SK-N-MC (cell line): ENCODE results near the gene USP35.

Source experiments
- DNase-seq: peaks from one replicate; pipeline ENCODE4 v3.0.0-alpha.2; 2011; ENCODE audit warnings: low read depth, low spot score
- H3K27ac ChIP-seq: fragments of 200-600 bp; sonication (generic); 2 replicates; pipeline ENCODE4 v1.5.1; 2016; ENCODE audit warnings: mixed run types
- H3K36me3 ChIP-seq: fragments of 200-600 bp; sonication (generic); 2 replicates; pipeline ENCODE4 v1.6.1; 2017; ENCODE audit warnings: antibody characterized with exemption, low read length, mixed read lengths; ENCODE audit not compliant: insufficient read depth
- H3K4me3 ChIP-seq: fragments of 200-600 bp; sonication (generic); 2 replicates; pipeline ENCODE4 v1.5.1; 2016
- H3K9ac ChIP-seq: fragments of 200-600 bp; sonication (generic); 2 replicates; pipeline ENCODE4 v1.8.0; 2017; ENCODE audit warnings: mixed run types, mixed read lengths; ENCODE audit not compliant: insufficient read length
- H3K9me3 ChIP-seq: fragments of 200-600 bp; sonication (generic); 2 replicates; pipeline ENCODE4 v1.6.1; 2017; ENCODE audit warnings: low read depth, mild to moderate bottlenecking, antibody characterized with exemption, low read length, moderate library complexity, mixed read lengths
- EZH2 ChIP-seq: fragments of 200-600 bp; sonication (generic); IDR thresholded peaks from one replicate; pipeline ENCODE4 v1.6.1; 2017; ENCODE audit warnings: antibody characterized with exemption
- FOXP2 ChIP-seq: optimal IDR thresholded peaks from 2 replicates; pipeline ENCODE3; 2011; ENCODE audit warnings: mild to moderate bottlenecking, moderate library complexity; ENCODE audit not compliant: insufficient read depth; ENCODE audit errors: extremely low read length, control extremely low read depth
- POLR2AphosphoS5 ChIP-seq: IDR thresholded peaks from 2 replicates; pipeline ENCODE4 v1.6.1; 2012; ENCODE audit warnings: mild to moderate bottlenecking, low read depth, low read length, borderline replicate concordance

Gene USP35

GRCh38 chr11:78179459-78180071 is 9.2 kb upstream of the USP35 start:
- H3K4me3 ChIP-seq = no peak overlapping the region
- no peak for TF ChIP-seq FOXP2
- no peak for TF ChIP-seq POLR2AphosphoS5
- TF ChIP-seq EZH2 = no peak
- no peaks in the 10 kb centered on the region for H3K36me3 ChIP-seq
- no peaks in the 10 kb centered on the region for H3K9me3 ChIP-seq
- no peak overlapping the region for H3K27ac ChIP-seq
- H3K9ac ChIP-seq = no peak overlapping the region
- no peak for DNase-seq

GRCh38 chr11:78180751-78181150 is 8.0 kb upstream of the USP35 start:
- DNase-seq = no peak
- Histone ChIP-seq H3K9ac (no peak overlapping the region), H3K36me3 (no peaks in the 10 kb centered on the region), H3K27ac (no peak overlapping the region), H3K4me3 (no peak overlapping the region), H3K9me3 (no peaks in the 10 kb centered on the region)
- no peak for TF ChIP-seq POLR2AphosphoS5

GRCh38 chr11:78181185-78181584 is 7.5 kb upstream of the USP35 start:
- no peak for DNase-seq
- Histone ChIP-seq H3K9me3 (no peaks in the 10 kb centered on the region), H3K4me3 (no peak overlapping the region), H3K27ac (no peak overlapping the region), H3K36me3 (no peaks in the 10 kb centered on the region), H3K9ac (no peak overlapping the region)
- TF ChIP-seq POLR2AphosphoS5 (no peak), EZH2 (no peak), FOXP2 (no peak)

- no peaks in the 10 kb centered on the region for H3K36me3 ChIP-seq
- no peak overlapping the region for H3K27ac ChIP-seq
- no peaks in the 10 kb centered on the region for H3K9me3 ChIP-seq
- H3K9ac ChIP-seq = no peak overlapping the region
- peak overlapping the region; percentile 86 for H3K4me3 ChIP-seq
- TF ChIP-seq EZH2 (no peak), POLR2AphosphoS5 (no peak), FOXP2 (no peak)
- no peak for DNase-seq
These were observed 1.1 kb upstream of the USP35 start for GRCh38 chr11:78187366-78188285.

DNA sequence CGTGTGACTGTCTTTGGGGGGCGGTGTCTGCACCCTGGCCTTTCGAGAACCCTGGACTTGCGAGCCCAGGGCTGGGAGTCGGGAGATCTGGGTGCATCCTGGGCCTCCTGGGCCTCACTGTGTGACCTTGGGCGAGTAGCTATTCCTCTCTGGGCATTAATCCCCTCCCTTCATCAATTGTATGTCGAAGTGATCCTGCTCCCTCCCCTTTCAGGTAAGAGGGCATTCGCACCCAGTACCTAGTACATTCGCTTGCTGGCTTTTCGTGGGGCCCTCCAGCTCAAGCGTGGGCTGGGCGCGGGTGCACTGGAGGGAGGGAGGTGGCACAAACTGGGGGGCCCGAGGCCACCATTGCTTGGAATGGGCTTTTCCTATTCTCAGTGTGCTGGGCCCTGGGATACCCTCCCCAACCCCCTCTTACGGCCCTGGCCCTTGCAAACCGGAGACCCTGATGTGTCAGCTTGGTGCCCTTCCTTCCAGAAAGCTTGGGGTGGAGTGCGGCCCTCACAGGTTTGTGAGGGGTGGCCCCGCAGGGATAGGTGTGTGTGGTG is 530 bp downstream of the USP35 start:
- Histone ChIP-seq H3K9ac (peak overlapping the region; percentile 72), H3K9me3 (no peaks in the 10 kb centered on the region), H3K4me3 (peak overlapping the region; percentile 86), H3K27ac (no peak overlapping the region), H3K36me3 (no peaks in the 10 kb centered on the region)
- TF ChIP-seq EZH2 = no peak
- no peak for TF ChIP-seq FOXP2
- TF ChIP-seq POLR2AphosphoS5 = no peak
- DNase-seq = no peak

DNA sequence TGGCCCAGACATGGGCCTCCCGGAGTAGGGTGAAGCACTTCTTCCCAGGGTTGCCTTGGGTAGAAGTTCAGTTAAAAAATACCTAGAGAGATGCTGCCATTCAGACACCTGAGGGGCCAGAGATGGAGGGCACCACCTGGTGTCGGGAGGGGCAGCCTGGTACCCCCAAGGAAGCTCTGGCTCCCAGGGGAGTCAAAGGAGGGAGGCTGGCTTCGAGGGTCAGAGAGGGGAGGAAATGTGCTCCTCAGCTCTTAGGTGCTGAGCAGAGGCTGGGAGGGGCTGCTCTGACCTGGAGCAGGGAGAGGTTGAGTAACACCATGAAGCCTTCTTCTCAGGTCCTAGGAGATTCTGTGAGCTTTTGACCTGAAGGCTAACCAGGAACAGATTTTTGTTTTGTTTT is 1.1 kb downstream of the USP35 start:
- Histone ChIP-seq H3K4me3 (no peak overlapping the region), H3K36me3 (no peaks in the 10 kb centered on the region), H3K9me3 (no peaks in the 10 kb centered on the region), H3K27ac (no peak overlapping the region), H3K9ac (no peak overlapping the region)
- no peak for TF ChIP-seq EZH2
- TF ChIP-seq FOXP2 = no peak
- TF ChIP-seq POLR2AphosphoS5 = no peak
- DNase-seq = no peak

DNA sequence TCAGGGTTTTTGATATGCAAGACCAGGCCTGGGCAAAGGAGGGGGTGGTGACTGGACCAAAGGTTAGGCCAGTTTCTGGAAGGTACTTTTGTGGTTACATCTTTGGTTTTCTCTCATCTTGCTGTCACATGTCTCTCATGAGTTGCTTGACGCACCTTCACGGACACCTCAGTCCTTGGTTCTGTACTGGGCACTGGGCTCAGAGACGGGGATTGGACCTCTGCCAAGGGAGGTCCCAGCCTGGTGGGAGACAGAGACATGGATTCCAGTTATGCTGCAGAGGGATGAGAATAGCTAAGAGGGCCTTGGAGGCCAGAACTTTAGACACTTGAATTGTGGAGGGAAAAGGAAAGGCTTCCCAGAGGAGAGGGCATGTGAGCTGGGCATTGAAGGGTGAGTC is 1.7 kb downstream of the USP35 start:
- Histone ChIP-seq H3K9me3 (no peaks in the 10 kb centered on the region), H3K4me3 (no peak overlapping the region), H3K27ac (no peak overlapping the region), H3K9ac (no peak overlapping the region), H3K36me3 (no peaks in the 10 kb centered on the region)
- no peak for TF ChIP-seq EZH2
- no peak for TF ChIP-seq POLR2AphosphoS5
- no peak for TF ChIP-seq FOXP2
- DNase-seq = no peak

DNA sequence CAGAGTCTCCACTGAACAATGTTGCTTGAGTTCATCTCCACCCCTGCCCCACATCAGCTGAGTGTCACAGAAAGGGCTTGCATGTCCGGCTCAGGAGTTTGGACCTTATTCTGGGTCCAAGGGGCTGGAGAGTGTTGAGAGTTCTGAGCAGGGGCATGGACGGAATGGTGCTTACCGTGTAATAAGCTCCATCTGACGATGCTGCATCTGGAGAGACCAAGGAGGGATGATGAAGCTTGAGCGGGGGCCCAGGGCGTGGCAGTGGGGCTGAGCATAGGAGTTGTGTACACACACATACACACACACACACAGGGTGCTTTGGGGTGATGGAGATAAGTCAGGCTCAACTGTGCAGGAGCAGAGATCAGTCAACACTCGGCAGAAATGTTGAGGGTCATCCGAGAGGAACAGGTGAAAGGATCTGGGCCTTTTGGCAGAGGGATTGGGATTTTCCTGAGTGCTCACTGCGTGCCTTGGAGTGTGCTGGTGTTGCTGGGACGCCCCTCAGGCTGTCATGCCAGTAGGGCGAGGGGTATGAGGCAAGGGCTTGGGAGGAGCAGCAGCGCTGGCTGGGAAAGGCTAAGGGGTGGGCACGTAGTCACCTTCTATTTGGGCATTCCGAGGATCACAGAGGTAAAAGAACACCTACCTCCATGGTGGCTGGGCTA is 2.3 kb downstream of the USP35 start:
- no peak for TF ChIP-seq FOXP2
- TF ChIP-seq EZH2 = no peak
- no peak for TF ChIP-seq POLR2AphosphoS5
- no peak overlapping the region for H3K27ac ChIP-seq
- no peak overlapping the region for H3K4me3 ChIP-seq
- no peak for DNase-seq
- no peaks in the 10 kb centered on the region for H3K9me3 ChIP-seq
- H3K9ac ChIP-seq = no peak overlapping the region
- H3K36me3 ChIP-seq = no peaks in the 10 kb centered on the region

DNA sequence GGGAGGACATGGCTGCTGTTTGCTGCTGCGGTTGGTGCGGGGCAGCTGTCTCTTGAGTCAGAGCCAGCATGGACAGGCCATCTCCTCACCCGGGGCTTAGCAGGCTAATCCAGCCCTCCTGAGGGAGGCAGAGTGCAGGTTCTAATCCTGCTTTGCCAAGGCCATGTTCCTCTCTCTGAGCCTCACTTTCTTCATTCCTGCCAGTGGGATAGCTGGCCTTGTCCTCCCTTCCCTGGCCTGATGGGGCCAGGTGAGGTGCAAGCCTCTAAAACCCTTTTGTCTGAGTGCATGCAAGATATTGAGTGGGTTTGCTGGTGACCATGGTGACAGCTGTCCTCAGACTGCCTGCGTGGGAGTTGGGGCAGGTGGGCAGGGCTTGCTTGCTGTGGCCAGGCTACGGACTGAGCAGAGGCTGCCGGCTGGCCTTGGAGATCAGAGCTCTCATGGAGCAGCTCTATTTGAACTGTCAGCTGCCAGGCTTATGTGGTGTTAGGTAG is 3.6 kb downstream of the USP35 start:
- Histone ChIP-seq H3K9ac (no peak overlapping the region), H3K27ac (no peak overlapping the region), H3K4me3 (no peak overlapping the region), H3K9me3 (no peaks in the 10 kb centered on the region), H3K36me3 (no peaks in the 10 kb centered on the region)
- TF ChIP-seq POLR2AphosphoS5 = no peak
- no peak for TF ChIP-seq FOXP2
- no peak for TF ChIP-seq EZH2
- DNase-seq = no peak
